ENCODE results near the gene COP1. TPM values are rescaled to one million over a fixed set of nuclear protein-coding genes. Genes with fewer than 3 reads are reported as not detected.

The COP1 gene
- total and polyA plus RNA-seq, 10 of the 15 experiments (the other 5 are each of a cell fraction or from before 2014, with no cell fraction given): 17.7 to 49.9 (median 38.7) TPM

- TF ChIP-seq ETV6 (conservative IDR thresholded peaks at IDR 0.05 in 1 of 2, IDR thresholded peaks at IDR 0.05 in 1 of 2; ENCODE audit: borderline replicate concordance in 1 of 2, low read depth in 1 of 2) (no peak), POU2F2 (IDR thresholded peaks at IDR 0.05; ENCODE audit: borderline replicate concordance, low read depth, low read length) (no peak), EZH2 (IDR thresholded peaks at IDR 0.05; ENCODE audit: borderline replicate concordance, control insufficient read depth, low read depth, low read length) (no peak), PAX5 (IDR thresholded peaks at IDR 0.05; ENCODE audit: borderline replicate concordance, low read depth, low read length) (no peak)
Measured at GRCh38 chr1:176165573-176165972, 41.5 kb downstream of the COP1 start (continued).

- TF ChIP-seq BCL3 (IDR thresholded peaks at IDR 0.05; ENCODE audit: borderline replicate concordance, insufficient read depth, low read depth, low read length, poor library complexity, severe bottlenecking) (no peak), IKZF2 (IDR thresholded peaks at IDR 0.05) (no peak), NKRF (conservative IDR thresholded peaks at IDR 0.05) (no peak)
- in situ Hi-C loops (cut with MboI) (no loop called here), intact Hi-C loops (cut with micrococcal nuclease; ENCODE audit: unreplicated experiment) (no loop called here)
- no peak overlapping the region for H3K27ac ChIP-seq (ENCODE audit: control insufficient read depth, insufficient read depth)
- H3K4me1 ChIP-seq (ENCODE audit: control insufficient read depth, insufficient read depth, low read length): no peaks in the 10 kb centered on the region
- BruUV-seq (replicated peaks): no TSS peak
- no peak overlapping the region for H3K4me2 ChIP-seq (ENCODE audit: control insufficient read depth, insufficient read depth)
- 82% methylated on average over 2 of the region's 2 CpGs for WGBS (ENCODE audit: insufficient coverage, insufficient replicate concordance, low lambda C conversion rate, missing lambda C conversion rate)
- no peak overlapping the region for H2AFZ ChIP-seq (ENCODE audit: control insufficient read depth, low read depth, low read length)
- H4K20me1 ChIP-seq (ENCODE audit: control insufficient read depth, insufficient read depth): no peaks in the 10 kb centered on the region
- no peak for FAIRE-seq
- peaks cover 6% of the 10 kb centered on the region for H3K79me2 ChIP-seq (ENCODE audit: control insufficient read depth, insufficient read depth, low read length)
- no peak overlapping the region for H3K4me3 ChIP-seq
- H3K27me3 ChIP-seq (replicated peaks in 1 of 2; ENCODE audit: control insufficient read depth in 2 of 2, insufficient read depth in 2 of 2, low read length in 1 of 2): no peaks in the 10 kb centered on the region
- SMC1A ChIA-PET (ENCODE audit: uncharacterized antibody, unreplicated experiment): interaction anchor here (1.7 kb wide), 1 partner anchor 31 kb away, joined by 4 read pairs; no protein-coding TSS in a partner anchor
- DNase-seq (ENCODE audit: low read depth, low spot score): no peak
- ATAC-seq: no peak
- POLR2A ChIA-PET: no interaction called here
- no peaks in the 10 kb centered on the region; the same call in none of the 3 replicates for H3K9me3 ChIP-seq (replicated peaks; ENCODE audit: control insufficient read depth, insufficient read depth, low read length)
- CTCF ChIA-PET: no interaction called here
- H3K9ac ChIP-seq (ENCODE audit: control insufficient read depth, insufficient read depth, low read length): no peak overlapping the region
- RAD21 ChIA-PET (ENCODE audit: unreplicated experiment): no interaction called here
- H3K36me3 ChIP-seq (ENCODE audit: control insufficient read depth in 2 of 2, insufficient read depth in 2 of 2, low read length in 1 of 2): peaks cover 1 to 9% of the 10 kb centered on the region in 2 experiments; a peak in 1 of 4 replicates
Measured at GRCh38 chr1:176164014-176164678, 42.9 kb downstream of the COP1 start.
